K562 (cell line): ENCODE measurements around the gene OGFR. TPM values are rescaled to one million over a fixed set of nuclear protein-coding genes. Genes with fewer than 3 reads are reported as not detected.

ENCODE experiments used
- BRF2 ChIP-seq: IDR thresholded peaks from 3 replicates; pipeline ENCODE4 v1.6.1; 2011; ENCODE audit warnings: borderline replicate concordance, mild to moderate bottlenecking; ENCODE audit not compliant: insufficient read length, insufficient read depth
- EHMT2 ChIP-seq: fragments of 450-650 bp; IDR thresholded peaks from 2 replicates; pipeline ENCODE4 v1.6.1; 2018; ENCODE audit warnings: antibody characterized with exemption
- EWSR1 ChIP-seq: fragments of 450-650 bp; IDR thresholded peaks from 2 replicates; pipeline ENCODE4 v1.6.1; 2018; ENCODE audit warnings: borderline replicate concordance, mild to moderate bottlenecking, low read depth, moderate library complexity; ENCODE audit not compliant: partially characterized antibody
- HDAC6 ChIP-seq: IDR thresholded peaks from 2 replicates; pipeline ENCODE4 v1.6.1; 2012; ENCODE audit warnings: low read depth, mild to moderate bottlenecking, control low read depth, inconsistent platforms, low read length, moderate library complexity
- JUNB ChIP-seq: fragments of 450-650 bp; formaldehyde crosslinking; conservative IDR thresholded peaks from 2 replicates; pipeline ENCODE4 v1.4.0; 2020; ENCODE audit warnings: mild to moderate bottlenecking
- KAT7 ChIP-seq: sonication (generic); formaldehyde crosslinking; IDR thresholded peaks from 2 replicates; pipeline ENCODE4 v1.8.0; 2022; ENCODE audit warnings: missing genetic modification reagents, mild to moderate bottlenecking, borderline replicate concordance
- LCOR ChIP-seq: sonication (generic); formaldehyde crosslinking; IDR thresholded peaks from 2 replicates; pipeline ENCODE4 v1.8.0; 2022; ENCODE audit warnings: mild to moderate bottlenecking, missing genetic modification reagents
- NFE2L1 ChIP-seq: fragments of 450-650 bp; IDR thresholded peaks from 2 replicates; pipeline ENCODE4 v1.6.1; 2016; ENCODE audit warnings: missing genetic modification characterization, low read depth, mild to moderate bottlenecking, missing compliant biosample characterization, moderate library complexity, borderline replicate concordance
- NFRKB ChIP-seq: fragments of 450-650 bp; IDR thresholded peaks from 2 replicates; pipeline ENCODE4 v1.6.1; 2016; ENCODE audit warnings: low read depth
- PHTF2 ChIP-seq: fragments of 250-450 bp; sonication (Bioruptor Pico); IDR thresholded peaks from 2 replicates; pipeline ENCODE4 v1.5.0; 2021; ENCODE audit warnings: mild to moderate bottlenecking
- RBM22 ChIP-seq: fragments of 200-400 bp; formaldehyde crosslinking; IDR thresholded peaks from 2 replicates; pipeline ENCODE4 v1.6.1; 2018; ENCODE audit warnings: low read length, low read depth; ENCODE audit not compliant: poor library complexity, severe bottlenecking
- SFPQ ChIP-seq: fragments of 200-400 bp; formaldehyde crosslinking; IDR thresholded peaks from 2 replicates; pipeline ENCODE4 v1.6.1; 2017; ENCODE audit warnings: mild to moderate bottlenecking, low read depth, low read length, moderate library complexity
- SIN3B ChIP-seq: fragments of 450-650 bp; IDR thresholded peaks from 2 replicates; pipeline ENCODE4 v1.6.1; 2017; ENCODE audit warnings: low read depth, mild to moderate bottlenecking, moderate library complexity
- TEAD4 ChIP-seq, 2 experiments: sonication (generic) in 1 of 2; formaldehyde crosslinking in 1 of 2; IDR thresholded peaks; 2 replicates each; pipeline versions ENCODE4 v1.6.1 to v1.8.0; 2012 to 2022; ENCODE audit warnings: borderline replicate concordance in 1 of 2, inconsistent platforms in 1 of 2, low read length in 1 of 2, mild to moderate bottlenecking in 1 of 2, missing genetic modification reagents in 1 of 2
- TGIF2 ChIP-seq: sonication (generic); formaldehyde crosslinking; IDR thresholded peaks from 2 replicates; pipeline ENCODE4 v1.8.1; 2022; ENCODE audit warnings: mild to moderate bottlenecking, missing genetic modification reagents, moderate library complexity
- ZC3H11A ChIP-seq: IDR thresholded peaks from 2 replicates; pipeline ENCODE4 v1.6.1; 2012; ENCODE audit warnings: low read depth, low read length, improper control_type of control experiment
- ZC3H4 ChIP-seq: sonication (generic); formaldehyde crosslinking; IDR thresholded peaks from 2 replicates; pipeline ENCODE4 v1.9.0; 2021; ENCODE audit warnings: missing genetic modification reagents, borderline replicate concordance
- ZKSCAN3 ChIP-seq: fragments of 250-450 bp; sonication (Bioruptor Pico); IDR thresholded peaks from 2 replicates; pipeline ENCODE4 v1.4.0; 2020
- ZNF583 ChIP-seq: fragments of 250-450 bp; sonication (Bioruptor Pico); IDR thresholded peaks from 2 replicates; pipeline ENCODE4 v1.4.0; 2020
- ZNF589 ChIP-seq: fragments of 200-800 bp; sonication (Bioruptor generic); IDR thresholded peaks from 2 replicates; pipeline ENCODE4 v1.6.1; 2016; ENCODE audit warnings: low read depth, missing genetic modification characterization, missing compliant biosample characterization
- ZNF76 ChIP-seq: fragments of 250-450 bp; sonication (Bioruptor Pico); IDR thresholded peaks from 2 replicates; pipeline ENCODE4 v1.4.0; 2020; ENCODE audit warnings: mild to moderate bottlenecking, moderate library complexity, borderline replicate concordance
- polyA plus RNA-seq, 8 experiments: library from polyadenylated mRNA; depleted of rRNA in 4 of 8; stranded (reverse) in 5 of 8; unstranded in 3 of 8; fragments of >200 nt; fragmentation: Nextera tagmentation in 2 of 8; fragmentation: Illumina TruSeq in 1 of 8; extraction: Ambion mirVana in 2 of 8; extraction: Trizol in 1 of 8; gene quantifications; 2 replicates each; pipeline versions ENCODE4 v1.2.1 to v1.2.3, GENCODE V29; 2011 to 2014; ENCODE audit warnings: inconsistent platforms in 1 of 8, missing spikeins in 1 of 8
- total RNA-seq, 7 experiments: library from RNA; depleted of rRNA in 6 of 7; stranded (reverse); fragments of >200 nt in 6 of 7; fragmentation: Illumina TruSeq in 2 of 7; extraction: Trizol in 2 of 7; gene quantifications; 2 replicates each; pipeline versions ENCODE4 v1.2.1 to v1.2.3, GENCODE V29; 2011 to 2021; ENCODE audit warnings: low replicate concordance in 1 of 7
- TF ChIP-seq, protein P1 (sequence below): sonication (generic); formaldehyde crosslinking; IDR thresholded peaks from 2 replicates; pipeline ENCODE4 v1.8.0; 2022; ENCODE audit warnings: missing genetic modification reagents, mild to moderate bottlenecking, moderate library complexity, borderline replicate concordance
- TF ChIP-seq, protein P2 (sequence below): sonication (generic); formaldehyde crosslinking; IDR thresholded peaks from 2 replicates; pipeline ENCODE4 v1.5.0; 2020; ENCODE audit warnings: missing genetic modification reagents

Gene OGFR
- total and polyA plus RNA-seq, 9 of the 15 experiments (the other 6 are each of a cell fraction or from before 2014, with no cell fraction given), result 0.39 to 56.3 (median 17.5) TPM

DNA sequence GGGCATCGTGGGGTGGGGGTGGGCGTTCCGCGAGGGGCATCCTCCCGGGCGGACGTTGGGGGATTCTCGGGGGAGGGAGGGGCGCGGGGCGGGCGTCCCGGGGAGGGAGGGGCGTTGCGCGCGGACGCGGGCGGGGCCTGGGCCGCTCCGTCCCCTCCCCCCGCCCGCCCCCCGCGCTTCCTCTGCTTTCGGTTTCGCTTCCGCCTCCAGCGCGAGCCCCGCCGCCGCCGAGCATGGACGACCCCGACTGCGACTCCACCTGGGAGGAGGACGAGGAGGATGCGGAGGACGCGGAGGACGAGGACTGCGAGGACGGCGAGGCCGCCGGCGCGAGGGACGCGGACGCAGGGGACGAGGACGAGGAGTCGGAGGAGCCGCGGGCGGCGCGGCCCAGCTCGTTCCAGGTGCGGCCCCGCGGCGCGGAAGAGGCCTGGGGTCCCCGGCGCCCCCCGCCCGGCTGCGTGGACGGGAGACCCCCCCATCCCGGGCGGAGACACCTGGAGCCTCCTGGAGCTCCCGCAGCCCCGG lies at the start of gene OGFR (continued):
- TF ChIP-seq NFE2L1, result no peak
- TF ChIP-seq, protein P1, sequence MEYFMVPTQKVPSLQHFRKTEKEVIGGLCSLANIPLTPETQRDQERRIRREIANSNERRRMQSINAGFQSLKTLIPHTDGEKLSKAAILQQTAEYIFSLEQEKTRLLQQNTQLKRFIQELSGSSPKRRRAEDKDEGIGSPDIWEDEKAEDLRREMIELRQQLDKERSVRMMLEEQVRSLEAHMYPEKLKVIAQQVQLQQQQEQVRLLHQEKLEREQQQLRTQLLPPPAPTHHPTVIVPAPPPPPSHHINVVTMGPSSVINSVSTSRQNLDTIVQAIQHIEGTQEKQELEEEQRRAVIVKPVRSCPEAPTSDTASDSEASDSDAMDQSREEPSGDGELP (CRISPR knock-in tag), result peak; percentile 39; the same call in 1 of the 2 replicates
- no peak for TF ChIP-seq LCOR (CRISPR knock-in tag)
- 0 out of 2 replicates have a peak, but pooled peaks have one; percentile 40 for TF ChIP-seq KAT7 (CRISPR knock-in tag)
- TF ChIP-seq TEAD4 (IDR thresholded peaks at IDR 0.05; ENCODE audit: low read length), result no peak
- no peak for TF ChIP-seq TEAD4 (CRISPR knock-in tag; IDR thresholded peaks at IDR 0.05; ENCODE audit: borderline replicate concordance)
- TF ChIP-seq EHMT2, result no peak
- TF ChIP-seq BRF2, result no peak
- TF ChIP-seq ZNF583 (CRISPR knock-in tag), result no peak
- no peak for TF ChIP-seq ZKSCAN3 (CRISPR knock-in tag)
- no peak for TF ChIP-seq HDAC6
- TF ChIP-seq PHTF2 (CRISPR knock-in tag), result no peak
- no peak for TF ChIP-seq SFPQ
- no peak for TF ChIP-seq ZNF76 (CRISPR knock-in tag)
- TF ChIP-seq RBM22, result no peak
- TF ChIP-seq TGIF2, result no peak
- TF ChIP-seq NFRKB, result no peak
- no peak for TF ChIP-seq ZC3H11A
- 0 out of 2 replicates have a peak, but pooled peaks have one; percentile 16 for TF ChIP-seq SIN3B
- no peak for TF ChIP-seq JUNB
- TF ChIP-seq, protein P2, sequence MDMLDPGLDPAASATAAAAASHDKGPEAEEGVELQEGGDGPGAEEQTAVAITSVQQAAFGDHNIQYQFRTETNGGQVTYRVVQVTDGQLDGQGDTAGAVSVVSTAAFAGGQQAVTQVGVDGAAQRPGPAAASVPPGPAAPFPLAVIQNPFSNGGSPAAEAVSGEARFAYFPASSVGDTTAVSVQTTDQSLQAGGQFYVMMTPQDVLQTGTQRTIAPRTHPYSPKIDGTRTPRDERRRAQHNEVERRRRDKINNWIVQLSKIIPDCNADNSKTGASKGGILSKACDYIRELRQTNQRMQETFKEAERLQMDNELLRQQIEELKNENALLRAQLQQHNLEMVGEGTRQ (CRISPR knock-in tag), result no peak
- TF ChIP-seq EWSR1, result no peak
- TF ChIP-seq ZNF589, result no peak
- TF ChIP-seq ZC3H4 (CRISPR knock-in tag), result no peak
